ENCODE data around the gene CELF5. TPM values are rescaled to one million over a fixed set of nuclear protein-coding genes. Genes with fewer than 3 reads are reported as not detected.
"Not testable (repeated sequence)": the region's sequence is repeated elsewhere in the genome, so short reads cannot be mapped to it uniquely, and the experiment has no call there.

The CELF5 gene
- polyA plus RNA-seq, 2 donors = 0.06 to 0.16 TPM

- H3K4me3 ChIP-seq (ENCODE audit: low read depth in 1 of 2, low read length in 2 of 2) = no peak overlapping the region
- peaks cover 0 to 33% of the 10 kb centered on the region in 2 donors for H3K36me3 ChIP-seq (ENCODE audit: control insufficient read depth in 2 of 2, insufficient read depth in 2 of 2, low read length in 1 of 2)
- no peaks in the 10 kb centered on the region for H3K27me3 ChIP-seq (ENCODE audit: control insufficient read depth in 1 of 2, insufficient read depth in 2 of 2, low read length in 2 of 2)
- H3K27ac ChIP-seq (ENCODE audit: low read depth in 2 of 2, low read length in 1 of 2) = no peak overlapping the region
- 91% methylated on average over 42 to 43 of the region's 43 CpGs for WGBS, 2 donors
- H3K4me1 ChIP-seq (ENCODE audit: control insufficient read depth in 2 of 2, insufficient read depth in 2 of 2, low read length in 1 of 2) = peaks cover 0 to 2% of the 10 kb centered on the region in 2 donors
- H3K9me3 ChIP-seq (ENCODE audit: control insufficient read depth in 2 of 2, insufficient read depth in 1 of 2, low read depth in 1 of 2, low read length in 1 of 2) = no peaks in the 10 kb centered on the region
These were observed 25.4 kb upstream of the CELF5 start for GRCh38 chr19:3198901-3199700.

GRCh38 chr19:3201072-3201700 is 23.3 kb upstream of the CELF5 start:
- Histone ChIP-seq H3K4me1 (ENCODE audit: control insufficient read depth in 2 of 2, insufficient read depth in 2 of 2, low read length in 1 of 2) (peaks cover 0 to 2% of the 10 kb centered on the region in 2 donors), H3K4me3 (ENCODE audit: low read depth in 1 of 2, low read length in 2 of 2) (no peak overlapping the region), H3K9me3 (ENCODE audit: control insufficient read depth in 2 of 2, insufficient read depth in 1 of 2, low read depth in 1 of 2, low read length in 1 of 2) (no peaks in the 10 kb centered on the region), H3K36me3 (ENCODE audit: control insufficient read depth in 2 of 2, insufficient read depth in 2 of 2, low read length in 1 of 2) (peaks cover 6 to 42% of the 10 kb centered on the region in 2 donors), H3K27me3 (ENCODE audit: control insufficient read depth in 1 of 2, insufficient read depth in 2 of 2, low read length in 2 of 2) (no peaks in the 10 kb centered on the region), H3K27ac (ENCODE audit: low read depth in 2 of 2, low read length in 1 of 2) (no peak overlapping the region)
- 95 to 97% methylated on average over 35 to 39 of the region's 39 CpGs for WGBS, 2 donors

DNA sequence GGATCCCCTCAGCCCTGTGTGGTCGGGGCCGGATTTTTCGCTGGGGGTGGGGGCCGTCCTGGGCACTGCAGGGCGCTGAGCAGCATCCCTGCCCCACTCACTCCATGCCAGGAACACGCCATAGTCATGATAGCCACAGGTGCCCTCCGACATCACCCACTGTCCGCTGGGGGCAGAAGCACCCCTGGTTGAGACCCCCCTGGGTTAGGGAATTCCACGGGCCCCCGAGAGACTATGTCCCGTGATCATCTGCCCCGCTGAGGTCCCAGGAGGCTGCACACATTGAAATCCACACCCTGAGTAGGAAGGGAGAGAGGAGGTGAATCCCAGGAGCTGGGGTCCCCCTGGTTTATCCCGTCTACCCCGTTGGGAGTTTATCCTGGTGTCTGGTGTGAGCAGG is 22.6 kb upstream of the CELF5 start:
- peaks cover 0 to 2% of the 10 kb centered on the region in 2 donors for H3K4me1 ChIP-seq (ENCODE audit: control insufficient read depth in 2 of 2, insufficient read depth in 2 of 2, low read length in 1 of 2)
- 95 to 96% methylated on average over 14 of the region's 14 CpGs for WGBS, 2 donors
- no peak overlapping the region for H3K4me3 ChIP-seq (ENCODE audit: low read depth in 1 of 2, low read length in 2 of 2)
- no peaks in the 10 kb centered on the region for H3K27me3 ChIP-seq (ENCODE audit: control insufficient read depth in 1 of 2, insufficient read depth in 2 of 2, low read length in 2 of 2)
- no peak overlapping the region for H3K27ac ChIP-seq (ENCODE audit: low read depth in 2 of 2, low read length in 1 of 2)
- peaks cover 6 to 41% of the 10 kb centered on the region in 2 donors for H3K36me3 ChIP-seq (ENCODE audit: control insufficient read depth in 2 of 2, insufficient read depth in 2 of 2, low read length in 1 of 2)
- H3K9me3 ChIP-seq (ENCODE audit: control insufficient read depth in 2 of 2, insufficient read depth in 1 of 2, low read depth in 1 of 2, low read length in 1 of 2) = no peaks in the 10 kb centered on the region

GRCh38 chr19:3202346-3202745 is 22.1 kb upstream of the CELF5 start:
- Histone ChIP-seq H3K27ac (ENCODE audit: low read depth in 2 of 2, low read length in 1 of 2) (no peak overlapping the region), H3K27me3 (ENCODE audit: control insufficient read depth in 1 of 2, insufficient read depth in 2 of 2, low read length in 2 of 2) (no peaks in the 10 kb centered on the region), H3K4me1 (ENCODE audit: control insufficient read depth in 2 of 2, insufficient read depth in 2 of 2, low read length in 1 of 2) (no peaks in the 10 kb centered on the region), H3K4me3 (ENCODE audit: low read depth in 1 of 2, low read length in 2 of 2) (no peak overlapping the region), H3K9me3 (ENCODE audit: control insufficient read depth in 2 of 2, insufficient read depth in 1 of 2, low read depth in 1 of 2, low read length in 1 of 2) (no peaks in the 10 kb centered on the region), H3K36me3 (ENCODE audit: control insufficient read depth in 2 of 2, insufficient read depth in 2 of 2, low read length in 1 of 2) (peaks cover 6 to 45% of the 10 kb centered on the region in 2 donors)
- WGBS, 2 donors = 87 to 88% methylated on average over 12 of the region's 12 CpGs

- not testable (repeated sequence) for H3K4me1 ChIP-seq (ENCODE audit: control insufficient read depth in 2 of 2, insufficient read depth in 2 of 2, low read length in 1 of 2); H3K27me3 ChIP-seq (ENCODE audit: control insufficient read depth in 1 of 2, insufficient read depth in 2 of 2, low read length in 2 of 2); H3K27ac ChIP-seq (ENCODE audit: low read depth in 2 of 2, low read length in 1 of 2); H3K9me3 ChIP-seq (ENCODE audit: control insufficient read depth in 2 of 2, insufficient read depth in 1 of 2, low read depth in 1 of 2, low read length in 1 of 2); H3K4me3 ChIP-seq (ENCODE audit: low read depth in 1 of 2, low read length in 2 of 2)
- WGBS, 2 donors = 92 to 94% methylated on average over 7 of the region's 7 CpGs
- peaks cover 6 to 50% of the 10 kb centered on the region in 2 donors for H3K36me3 ChIP-seq (ENCODE audit: control insufficient read depth in 2 of 2, insufficient read depth in 2 of 2, low read length in 1 of 2)
These were observed 21.6 kb upstream of the CELF5 start for GRCh38 chr19:3202895-3203294.

DNA sequence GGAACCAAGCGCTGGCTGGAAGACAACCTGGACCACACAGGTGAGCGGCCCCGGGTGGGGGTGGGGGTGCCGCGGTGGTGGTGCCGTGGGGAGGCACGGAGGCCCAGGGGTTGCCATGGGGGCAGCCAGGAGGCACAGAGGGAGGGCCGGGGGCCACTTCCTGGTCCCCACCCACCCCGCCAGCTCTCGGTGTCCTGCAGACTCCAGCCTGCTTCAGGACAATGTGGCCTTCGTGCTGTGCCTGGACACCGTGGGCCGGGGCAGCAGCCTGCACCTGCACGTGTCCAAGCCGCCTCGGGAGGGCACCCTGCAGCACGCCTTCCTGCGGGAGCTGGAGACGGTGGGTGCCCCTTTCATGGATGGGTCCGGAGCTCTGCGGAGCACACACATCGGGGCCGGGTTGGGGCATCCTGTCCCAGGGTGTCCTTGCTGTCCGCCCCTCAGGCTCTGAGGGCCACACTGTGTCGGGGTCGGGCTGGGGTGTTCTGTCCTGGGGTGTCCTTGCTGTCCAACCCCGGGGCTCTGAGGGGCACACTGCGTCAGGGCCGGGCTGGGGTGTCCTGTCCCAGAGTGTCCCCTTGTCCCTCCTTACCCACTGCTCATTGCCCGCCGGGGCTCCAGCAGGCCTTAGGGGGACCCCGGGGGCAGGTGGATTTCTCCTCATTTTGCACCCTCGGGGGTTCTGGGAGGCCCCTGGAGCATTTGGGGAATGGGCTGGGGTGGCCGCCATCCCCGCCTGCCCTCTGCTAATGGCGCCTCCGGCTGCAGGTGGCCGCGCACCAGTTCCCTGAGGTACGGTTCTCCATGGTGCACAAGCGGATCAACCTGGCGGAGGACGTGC is 20.4 kb upstream of the CELF5 start:
- Histone ChIP-seq H3K9me3 (ENCODE audit: control insufficient read depth in 2 of 2, insufficient read depth in 1 of 2, low read depth in 1 of 2, low read length in 1 of 2) (no peaks in the 10 kb centered on the region), H3K4me1 (ENCODE audit: control insufficient read depth in 2 of 2, insufficient read depth in 2 of 2, low read length in 1 of 2) (no peaks in the 10 kb centered on the region), H3K27me3 (ENCODE audit: control insufficient read depth in 1 of 2, insufficient read depth in 2 of 2, low read length in 2 of 2) (no peaks in the 10 kb centered on the region), H3K27ac (ENCODE audit: low read depth in 2 of 2, low read length in 1 of 2) (no peak overlapping the region), H3K36me3 (ENCODE audit: control insufficient read depth in 2 of 2, insufficient read depth in 2 of 2, low read length in 1 of 2) (peaks cover 6 to 51% of the 10 kb centered on the region in 2 donors), H3K4me3 (ENCODE audit: low read depth in 1 of 2, low read length in 2 of 2) (no peak overlapping the region)
- WGBS, 2 donors = 95% methylated on average over 38 to 43 of the region's 43 CpGs

DNA sequence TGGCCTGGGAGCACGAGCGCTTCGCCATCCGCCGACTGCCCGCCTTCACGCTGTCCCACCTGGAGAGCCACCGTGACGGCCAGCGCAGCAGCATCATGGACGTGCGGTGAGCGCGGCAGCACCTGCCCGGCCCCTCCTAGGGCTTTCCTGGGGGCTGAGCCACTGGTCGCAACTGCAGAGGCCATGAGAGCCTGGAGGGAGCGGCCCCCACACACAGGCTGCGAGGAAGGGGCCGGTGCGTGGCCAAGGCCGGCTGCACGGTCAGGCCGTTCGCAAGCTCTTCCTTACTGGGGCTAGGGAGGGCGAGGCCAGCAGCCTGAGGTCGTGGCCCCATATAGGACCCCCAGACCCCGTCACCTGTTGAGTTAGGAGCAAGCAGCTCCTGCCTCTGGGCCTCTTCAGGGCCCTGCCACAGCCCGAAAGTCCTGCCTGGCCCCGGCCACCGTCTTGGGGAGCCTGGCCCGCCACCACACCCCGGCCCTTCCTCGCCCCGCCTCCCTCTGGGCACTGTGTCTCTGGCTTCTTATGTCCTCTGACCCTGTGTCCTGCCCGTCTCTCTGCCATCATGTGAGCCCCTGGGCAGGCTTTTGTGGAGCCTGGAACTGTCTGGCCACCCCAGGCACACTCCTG is 19.7 kb upstream of the CELF5 start:
- no peaks in the 10 kb centered on the region for H3K27me3 ChIP-seq (ENCODE audit: control insufficient read depth in 1 of 2, insufficient read depth in 2 of 2, low read length in 2 of 2)
- no peaks in the 10 kb centered on the region for H3K9me3 ChIP-seq (ENCODE audit: control insufficient read depth in 2 of 2, insufficient read depth in 1 of 2, low read depth in 1 of 2, low read length in 1 of 2)
- peaks cover 6 to 51% of the 10 kb centered on the region in 2 donors for H3K36me3 ChIP-seq (ENCODE audit: control insufficient read depth in 2 of 2, insufficient read depth in 2 of 2, low read length in 1 of 2)
- no peak overlapping the region for H3K27ac ChIP-seq (ENCODE audit: low read depth in 2 of 2, low read length in 1 of 2)
- no peaks in the 10 kb centered on the region for H3K4me1 ChIP-seq (ENCODE audit: control insufficient read depth in 2 of 2, insufficient read depth in 2 of 2, low read length in 1 of 2)
- WGBS, 2 donors = 94% methylated on average over 35 of the region's 35 CpGs
- no peak overlapping the region for H3K4me3 ChIP-seq (ENCODE audit: low read depth in 1 of 2, low read length in 2 of 2)

DNA sequence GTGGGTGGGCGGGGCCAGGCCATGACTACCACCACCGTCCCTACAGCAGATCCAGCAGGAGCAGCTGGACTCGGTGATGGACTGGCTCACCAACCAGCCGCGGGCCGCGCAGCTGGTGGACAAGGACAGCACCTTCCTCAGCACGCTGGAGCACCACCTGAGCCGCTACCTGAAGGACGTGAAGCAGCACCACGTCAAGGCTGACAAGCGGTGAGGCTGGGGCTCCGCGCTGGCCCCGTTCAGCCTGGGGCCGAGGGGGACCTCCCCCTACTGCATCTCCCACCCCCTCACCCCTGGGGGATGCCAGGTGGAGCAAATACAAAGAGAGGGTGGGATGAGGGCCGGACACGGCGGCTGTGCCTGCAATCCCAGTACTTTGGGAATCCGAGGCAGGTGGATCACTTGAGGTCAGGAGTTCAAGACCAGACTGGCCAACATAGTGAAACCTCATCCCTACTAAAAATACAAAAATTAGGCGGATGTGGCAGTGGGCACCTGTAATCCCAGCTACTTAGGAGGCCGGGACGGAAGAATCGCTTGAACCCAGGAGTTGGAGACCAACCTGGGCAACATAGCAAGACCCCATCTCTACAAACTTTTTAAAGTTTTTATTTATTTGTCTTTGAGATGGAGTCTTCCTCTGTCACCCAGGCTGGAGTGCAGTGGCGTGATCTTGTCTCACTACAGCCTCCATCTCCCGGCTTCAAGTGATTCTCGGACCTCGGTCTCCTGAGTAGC is 18.1 kb upstream of the CELF5 start:
- H3K27ac ChIP-seq (ENCODE audit: low read depth in 2 of 2, low read length in 1 of 2) = no peak overlapping the region
- H3K9me3 ChIP-seq (ENCODE audit: control insufficient read depth in 2 of 2, insufficient read depth in 1 of 2, low read depth in 1 of 2, low read length in 1 of 2) = no peaks in the 10 kb centered on the region
- H3K36me3 ChIP-seq (ENCODE audit: control insufficient read depth in 2 of 2, insufficient read depth in 2 of 2, low read length in 1 of 2) = peaks cover 6 to 51% of the 10 kb centered on the region in 2 donors
- 94 to 96% methylated on average over 28 of the region's 28 CpGs for WGBS, 2 donors
- H3K4me1 ChIP-seq (ENCODE audit: control insufficient read depth in 2 of 2, insufficient read depth in 2 of 2, low read length in 1 of 2) = no peaks in the 10 kb centered on the region
- H3K4me3 ChIP-seq (ENCODE audit: low read depth in 1 of 2, low read length in 2 of 2) = no peak overlapping the region
- H3K27me3 ChIP-seq (ENCODE audit: control insufficient read depth in 1 of 2, insufficient read depth in 2 of 2, low read length in 2 of 2) = no peaks in the 10 kb centered on the region

Measured in esophagus (tissue), 2 donors.